Heart right ventricle (tissue), 16 donors: Measurements from ENCODE around the gene CCDC183. TPM values are rescaled to one million over a fixed set of nuclear protein-coding genes. Genes with fewer than 3 reads are reported as not detected.

Experiments used
- ATAC-seq, 8 donors: fragments of 200-7000 bp; cut with Tn5 transposase; one replicate each; pipeline ENCODE4 v1.9.1; 2020; ENCODE audit warnings: mild to moderate bottlenecking in 8 of 8, moderate library complexity in 8 of 8, moderate number of reproducible peaks in 1 of 8
- DNase-seq, 2 donors: peaks; one replicate each; pipeline ENCODE4 v3.0.0-alpha.2; 2020
- H3K27ac ChIP-seq, 10 donors: fragments of 200-600 bp; sonication (generic) in 2 of 10; one replicate each; pipeline versions ENCODE4 v1.5.0 to v1.8.0; 2020 to 2022; ENCODE audit warnings: mild to moderate bottlenecking in 3 of 10
- H3K27me3 ChIP-seq, 7 donors: fragments of 200-600 bp; one replicate each; pipeline ENCODE4 v1.8.0; 2021 to 2022; ENCODE audit warnings: mild to moderate bottlenecking in 2 of 7
- H3K36me3 ChIP-seq, 9 donors: fragments of 200-600 bp; sonication (generic) in 1 of 9; one replicate each; pipeline versions ENCODE4 v1.5.0 to v1.8.0; 2020 to 2022; ENCODE audit warnings: mild to moderate bottlenecking in 2 of 9
- H3K4me1 ChIP-seq, 9 donors: fragments of 200-600 bp; sonication (generic) in 1 of 9; one replicate each; pipeline versions ENCODE4 v1.5.0 to v1.8.0; 2020 to 2022; ENCODE audit warnings: mild to moderate bottlenecking in 4 of 9
- H3K4me3 ChIP-seq, 10 donors: fragments of 200-600 bp; sonication (generic) in 2 of 10; one replicate each; pipeline versions ENCODE4 v1.5.0 to v1.8.0; 2020 to 2022; ENCODE audit warnings: mild to moderate bottlenecking in 7 of 10, moderate library complexity in 2 of 10
- H3K9me3 ChIP-seq, 11 donors: fragments of 200-600 bp in 10 of 11; sonication (generic) in 2 of 11; one replicate each; pipeline versions ENCODE4 v1.5.0 to v1.8.0; 2013 to 2022; ENCODE audit warnings: mild to moderate bottlenecking in 2 of 11, control low read depth in 1 of 11, moderate library complexity in 1 of 11
- CTCF ChIP-seq, 9 donors: fragments of 200-600 bp; sonication (generic) in 2 of 9; IDR thresholded peaks; one replicate each; pipeline versions ENCODE4 v1.5.0 to v1.8.0; 2021 to 2022; ENCODE audit warnings: antibody characterized with exemption in 9 of 9, mild to moderate bottlenecking in 5 of 9, moderate library complexity in 1 of 9
- WGBS, 2 donors: extraction: QIAGEN DNeasy Blood & Tissue Kit; methylation state at CpG; one replicate each; pipeline ENCODE4 v1.1.7; 2013; ENCODE audit warnings: inconsistent platforms in 1 of 2; 5-methylcytosine and 5-hydroxymethylcytosine counted together
- intact Hi-C, 10 donors: fragments of 100-400 bp; cut with DNase I; formaldehyde crosslinking; loops; one replicate each; pipeline versions ENCODE4 v1.11.1 to v1.14.2; 2022
- polyA plus RNA-seq, 2 donors: library from polyadenylated mRNA; stranded (reverse); fragments of 200-250 nt; gene quantifications; one replicate each; pipeline ENCODE4 v1.2.3, GENCODE V29; 2013
- total RNA-seq, 10 donors: library from RNA; stranded (reverse); fragmentation: NEBNext Ultra II Directional in 3 of 10; extraction: Animal tissue kit (Norgen Biotek cat#: 25700) in 3 of 10; gene quantifications; one replicate each; pipeline versions ENCODE4 v1.2.1 to v1.2.4, GENCODE V29; 2021 to 2023
- donor health status: Arrhythmogenic right ventricular cardiomyopathy.
- donor health status: ischemic (EF 13 %, LVEDD 7.1; RV severe dilation, severe dysfunction).
- donor health status: healthy with polysubstance abuse.
- donor health status: DM: no; HTN: yes; CAD: no.
- donor health status: DM: no; HTN: no; CAD: no.
- donor health status: ischemic (EF 25% LVEDD 6.9; RV normal size, moderate dysfunction).
- donor health status: ischemic (EF 25% LVEDD 5.7; RV mildly dilated, moderate dysfunction).
- donor health status: healthy.
- donor health status: DM: yes; HTN: yes; CAD: no.
- donor health status: Ischemic cardiomyopathy.
- donor health status: ischemic (EF 35%, LVEDD 5.7; RV mildly dilated, moderate dysfunction).
- donor health status: nonischemic (EF 11% LVEDD 7.7; RV severe dilation, severe dysfunction).
- donor health status: DM: yes; HTN: yes; CAD: no.
- donor health status: PGD.
- donor health status: ischemic (EF 29% LVEDD 5.4; RV normal size, mild dysfunction).
- donor health status: nonischemic (EF 23%, LVEDD 6.1; RV moderate dilation, normal function).

Gene CCDC183
- total and polyA plus RNA-seq, 12 donors, result 0.49 to 9.2 (median 1.1) TPM

DNA sequence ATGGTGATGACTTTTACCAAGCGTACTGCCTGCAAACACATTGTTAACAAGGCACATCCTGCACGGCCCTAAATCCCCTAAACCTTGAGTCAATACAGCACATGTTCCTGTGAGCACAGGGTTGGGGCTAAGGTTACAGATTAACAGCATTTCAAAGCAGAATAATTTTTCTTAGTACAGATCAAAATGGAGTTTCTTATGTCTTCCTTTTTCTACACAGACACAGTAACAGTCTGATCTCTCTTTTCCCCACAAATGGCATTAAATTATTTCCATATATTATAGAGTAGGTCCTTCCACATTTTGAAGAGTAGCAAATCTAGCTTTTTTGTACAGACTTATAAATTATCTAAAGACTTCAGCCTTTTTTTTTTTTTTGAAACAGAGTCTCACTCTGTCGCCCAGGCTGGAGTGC is 6.6 kb upstream of the CCDC183 start:
- no peak overlapping the region for H3K4me3 ChIP-seq
- no peak for TF ChIP-seq CTCF (IDR thresholded peaks at IDR 0.05)
- DNase-seq (no peak), ATAC-seq (no peak)
- H3K9me3 ChIP-seq, result no peaks in the 10 kb centered on the region
- peak overlapping the region in 4 of 10 donors; percentile 51 to 96 (median 96) for H3K27ac ChIP-seq
- peaks cover 0 to 23% (median 0%) of the 10 kb centered on the region in 9 donors for H3K36me3 ChIP-seq
- no peaks in the 10 kb centered on the region for H3K27me3 ChIP-seq
- H3K4me1 ChIP-seq, result peaks cover 12 to 49% (median 26%) of the 10 kb centered on the region in 9 donors
- 81 to 82% methylated on average over 3 of the region's 3 CpGs for WGBS, 2 donors
- intact Hi-C loops, result loop anchor here in 6 of 10 donors (5.0 to 10.0 kb wide), 5 partner anchors 158 to 445 kb away; partner anchors contain the start of genes C8G (in 1 of the 6), FUT7 (in 1 of the 6) and SLC34A3 (in 1 of the 6)

DNA sequence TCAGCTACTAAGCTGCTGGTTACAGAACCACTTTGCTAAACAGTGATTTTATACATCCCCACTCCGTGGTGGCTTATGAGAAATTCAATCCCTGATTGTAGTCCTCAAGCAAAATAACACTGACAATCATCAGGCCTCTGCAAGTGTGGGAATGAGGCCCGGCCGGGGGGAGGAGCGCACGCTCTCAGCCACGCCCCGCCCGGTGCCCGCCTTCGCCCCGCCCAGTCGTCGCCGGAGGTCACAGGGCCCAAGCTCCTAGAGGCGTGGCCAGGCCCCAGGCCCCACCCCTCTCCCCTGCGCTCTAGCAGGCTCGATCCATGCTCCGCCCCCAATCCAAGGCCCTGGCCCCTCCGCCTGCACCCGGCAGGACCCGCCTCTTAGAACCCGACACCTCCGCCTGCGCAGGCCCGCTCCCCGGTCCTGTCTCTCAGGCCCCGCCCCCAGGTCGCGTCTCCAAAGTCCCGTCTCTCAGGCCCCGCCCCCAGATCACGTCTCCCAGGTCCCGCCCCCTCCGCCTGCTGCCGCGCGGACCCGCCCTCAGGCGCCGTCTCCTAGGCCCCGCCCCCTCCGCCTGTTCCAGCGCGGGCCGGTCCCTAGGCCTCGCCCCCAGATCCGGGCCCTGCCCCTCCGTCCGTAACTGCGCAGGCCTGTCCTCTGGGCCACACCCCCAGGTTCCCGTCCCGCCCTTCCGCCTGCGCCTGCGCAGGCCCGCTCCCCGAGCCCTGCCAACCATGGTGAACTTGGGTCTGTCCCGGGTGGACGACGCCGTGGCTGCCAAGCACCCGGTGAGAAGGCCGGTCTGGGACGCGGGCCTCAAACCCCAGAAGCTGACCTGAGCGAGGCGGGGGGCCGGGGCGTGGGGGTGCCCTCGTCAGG is 5.3 kb upstream of the CCDC183 start, which contains the start of gene TMEM141:
TSS of gene TMEM141 (plus strand) at position 705 of the 876 bp plus-strand sequence. CDS start at position 732, 27 bp downstream.
- peak within 1 kb of the TSS; percentile 57 to 93 (median 77) for H3K4me3 ChIP-seq
- ATAC-seq, result peak; percentile 95 to 98 (median 95)
- peak; percentile 100 for DNase-seq
- H3K4me1 ChIP-seq, result peaks cover 12 to 62% (median 38%) of the 10 kb centered on the region in 9 donors
- WGBS, 2 donors, result 0 to 1% methylated on average over 53 to 70 of the region's 70 CpGs
- TF ChIP-seq CTCF (IDR thresholded peaks at IDR 0.05), result no peak
- H3K27me3 ChIP-seq, result peaks cover 0 to under 1% (median 0%) of the 10 kb centered on the region in 7 donors
- H3K36me3 ChIP-seq, result peaks cover 0 to 25% (median 0%) of the 10 kb centered on the region in 9 donors
- peak within 1 kb of the TSS; percentile 88 to 98 (median 96) for H3K27ac ChIP-seq
- intact Hi-C loops, result loop anchor here in 5 of 10 donors (1.0 to 10.0 kb wide), 7 partner anchors 54 to 236 kb away; partner anchors contain the start of genes FBXW5 (in 5 of the 5), PHPT1 (in 3 of the 5), C8G (in 2 of the 5) and ABCA2 (in 1 of the 5)
- H3K9me3 ChIP-seq, result no peaks in the 10 kb centered on the region

DNA sequence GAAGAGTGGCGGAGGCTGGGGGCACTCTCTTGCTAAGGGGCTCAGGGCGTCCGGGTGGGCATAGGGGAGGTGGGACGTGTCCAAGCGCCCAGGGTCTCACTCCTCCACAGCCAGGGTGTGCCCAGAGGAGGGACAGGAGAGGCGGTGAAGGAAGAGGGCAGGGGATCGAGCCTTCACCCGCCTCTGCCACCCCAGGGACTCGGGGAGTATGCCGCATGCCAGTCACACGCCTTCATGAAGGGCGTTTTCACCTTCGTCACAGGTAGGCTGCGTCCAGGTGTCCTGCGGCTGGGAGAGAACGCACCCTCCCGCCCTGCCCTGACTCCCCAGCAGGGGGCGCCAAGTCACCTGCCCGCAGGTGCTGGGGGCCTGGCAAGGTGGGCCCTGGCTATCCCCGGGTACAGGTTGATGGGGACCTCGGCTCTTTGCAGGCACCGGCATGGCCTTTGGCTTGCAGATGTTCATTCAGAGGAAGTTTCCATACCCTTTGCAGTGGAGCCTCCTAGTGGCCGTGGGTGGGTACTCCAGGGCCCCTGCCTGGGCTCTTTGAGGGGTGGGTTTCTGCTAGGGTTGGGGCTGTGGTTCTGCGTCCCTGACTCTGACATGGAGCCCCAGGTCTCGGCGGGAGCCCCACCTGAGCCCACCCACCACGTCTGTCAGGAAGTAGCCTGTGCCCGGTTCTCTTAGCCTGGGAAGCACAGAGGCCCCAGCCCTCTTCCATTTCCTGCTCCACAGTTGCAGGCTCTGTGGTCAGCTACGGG is 4.4 kb upstream of the CCDC183 start:
- DNase-seq (peak; percentile 49 to 60), ATAC-seq (peak in 7 of 8 donors; percentile 0 to 9 (median 2))
- peak overlapping the region; percentile 88 to 98 (median 96) for H3K27ac ChIP-seq
- H3K27me3 ChIP-seq, result peaks cover 0 to 8% (median 0%) of the 10 kb centered on the region in 7 donors
- WGBS, 2 donors, result 5 to 6% methylated on average over 25 to 29 of the region's 29 CpGs
- intact Hi-C loops, result loop anchor here in 5 of 10 donors (2.0 to 10.0 kb wide), 6 partner anchors 53 to 236 kb away; partner anchors contain the start of genes FBXW5 (in 4 of the 5), PHPT1 (in 3 of the 5), C8G (in 2 of the 5) and ABCA2 (in 1 of the 5)
- peaks cover 15 to 71% (median 46%) of the 10 kb centered on the region in 9 donors for H3K4me1 ChIP-seq
- peak overlapping the region; percentile 57 to 93 (median 77) for H3K4me3 ChIP-seq
- H3K9me3 ChIP-seq, result no peaks in the 10 kb centered on the region
- TF ChIP-seq CTCF (IDR thresholded peaks at IDR 0.05), result peak; percentile 79 to 97 (median 90)
- H3K36me3 ChIP-seq, result peaks cover 0 to 25% (median 0%) of the 10 kb centered on the region in 9 donors
